Omental fat pad (tissue), 4 donors: Measurements from ENCODE around the gene MACROD2. TPM values are rescaled to one million over a fixed set of nuclear protein-coding genes. Genes with fewer than 3 reads are reported as not detected.

Experiments used
- ATAC-seq: fragments of 150-250 bp; one replicate; pipeline ENCODE4 v1.9.1; 2016; ENCODE audit warnings: mild to moderate bottlenecking, moderate library complexity; ENCODE audit not compliant: low FRiP score
- DNase-seq: peaks from one replicate; pipeline ENCODE4 v3.0.0-alpha.2; 2019; ENCODE audit warnings: low spot score
- total RNA-seq, 4 donors: library from RNA; depleted of rRNA; stranded (reverse); fragments of >200 nt; gene quantifications; one replicate each; pipeline ENCODE4 v1.1.0, GENCODE V29; 2016
- TF ChIP-seq, protein P1 (sequence below), 3 donors: fragments of 450-650 bp; IDR thresholded peaks; one replicate each; pipeline ENCODE4 v1.5.1; 2016 to 2017; ENCODE audit warnings: antibody characterized with exemption in 3 of 3, mild to moderate bottlenecking in 3 of 3, moderate library complexity in 2 of 3

MACROD2 gene
- total RNA-seq, 4 donors from 2014 or later: 6.8 to 54.1 (median 7.4) TPM

DNA sequence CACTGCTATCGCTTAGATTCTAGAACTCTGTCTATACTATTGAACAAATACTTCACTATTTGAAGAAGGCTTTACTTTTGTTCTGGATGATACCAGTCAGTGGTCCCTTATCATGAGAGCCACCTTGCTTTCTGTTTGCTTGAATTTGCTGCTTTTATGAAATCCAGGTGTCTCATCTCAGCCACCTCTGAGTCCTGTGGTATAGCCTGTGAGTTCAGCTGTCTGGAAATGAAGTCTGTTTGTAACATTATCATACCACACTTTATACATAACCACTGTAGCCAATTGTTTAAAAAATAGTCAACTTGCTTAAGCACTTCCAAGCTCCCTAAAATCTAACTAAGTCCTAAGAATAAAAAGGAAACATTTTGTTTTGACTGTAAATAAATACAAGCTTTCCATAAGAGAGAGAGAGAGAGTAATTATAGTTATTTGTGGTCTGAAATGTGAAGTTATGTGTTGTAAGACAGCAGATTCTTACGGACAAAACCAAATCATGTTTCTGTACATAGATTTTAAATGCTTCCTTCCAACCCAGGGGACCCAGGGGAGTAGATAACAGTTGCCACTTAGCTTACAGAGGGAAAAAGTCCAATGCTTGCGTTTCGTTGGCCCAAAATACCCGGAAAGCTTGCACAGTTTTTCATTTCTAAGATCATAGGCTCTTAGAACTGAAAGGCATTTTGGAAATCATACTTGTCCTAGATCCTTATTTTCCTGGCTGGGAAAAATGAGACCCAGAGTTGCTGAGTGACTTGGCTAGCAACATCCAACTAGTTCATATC, 1449.9 kb downstream of the MACROD2 start:
- TF ChIP-seq, protein P1, sequence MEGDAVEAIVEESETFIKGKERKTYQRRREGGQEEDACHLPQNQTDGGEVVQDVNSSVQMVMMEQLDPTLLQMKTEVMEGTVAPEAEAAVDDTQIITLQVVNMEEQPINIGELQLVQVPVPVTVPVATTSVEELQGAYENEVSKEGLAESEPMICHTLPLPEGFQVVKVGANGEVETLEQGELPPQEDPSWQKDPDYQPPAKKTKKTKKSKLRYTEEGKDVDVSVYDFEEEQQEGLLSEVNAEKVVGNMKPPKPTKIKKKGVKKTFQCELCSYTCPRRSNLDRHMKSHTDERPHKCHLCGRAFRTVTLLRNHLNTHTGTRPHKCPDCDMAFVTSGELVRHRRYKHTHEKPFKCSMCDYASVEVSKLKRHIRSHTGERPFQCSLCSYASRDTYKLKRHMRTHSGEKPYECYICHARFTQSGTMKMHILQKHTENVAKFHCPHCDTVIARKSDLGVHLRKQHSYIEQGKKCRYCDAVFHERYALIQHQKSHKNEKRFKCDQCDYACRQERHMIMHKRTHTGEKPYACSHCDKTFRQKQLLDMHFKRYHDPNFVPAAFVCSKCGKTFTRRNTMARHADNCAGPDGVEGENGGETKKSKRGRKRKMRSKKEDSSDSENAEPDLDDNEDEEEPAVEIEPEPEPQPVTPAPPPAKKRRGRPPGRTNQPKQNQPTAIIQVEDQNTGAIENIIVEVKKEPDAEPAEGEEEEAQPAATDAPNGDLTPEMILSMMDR (IDR thresholded peaks at IDR 0.05): no peak
- ATAC-seq: no peak

DNA sequence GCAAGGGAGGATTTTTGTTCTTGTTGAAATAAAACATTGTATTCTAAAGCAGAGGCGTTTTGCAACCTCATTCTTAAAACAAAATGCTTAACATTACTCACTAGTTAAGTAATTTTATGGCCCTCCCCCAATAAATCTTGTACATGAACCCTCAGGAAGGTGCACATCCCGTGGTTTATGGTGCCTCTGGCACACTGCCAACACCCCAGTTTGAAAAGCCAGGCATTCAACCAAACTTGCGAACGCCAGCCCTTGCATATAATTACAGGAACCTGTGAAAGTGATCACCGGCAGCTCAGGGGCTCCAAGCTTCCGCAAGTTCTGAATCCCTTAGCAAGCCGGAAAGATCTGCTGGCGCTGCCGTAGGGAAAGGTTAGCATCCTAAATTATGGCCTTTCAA, 1451.1 kb downstream of the MACROD2 start:
- peak; percentile 44 for ATAC-seq
- TF ChIP-seq, protein P1 (IDR thresholded peaks at IDR 0.05): no peak

More for the DNA sequence above, 1449.9 kb downstream of the MACROD2 start:
- no peak for DNase-seq

DNA sequence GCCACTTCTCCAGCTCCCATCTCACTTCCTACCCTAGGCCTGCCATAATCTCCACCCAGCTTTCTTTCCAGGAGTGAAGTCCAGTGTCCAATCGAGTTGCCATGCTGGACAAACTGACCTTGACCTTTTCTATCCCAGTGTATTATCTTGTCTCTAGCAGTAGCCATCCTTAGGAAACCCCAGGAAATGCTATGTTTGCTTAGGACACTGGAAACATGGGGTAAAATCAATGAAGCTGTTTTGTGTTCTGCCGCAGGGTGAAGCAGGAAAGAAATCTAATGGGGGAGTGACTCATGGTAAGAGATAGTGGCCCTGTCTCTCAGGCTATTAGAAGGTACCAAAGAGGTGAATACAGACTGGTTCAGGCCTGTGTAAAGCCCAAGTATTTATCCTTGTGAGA, 1452.2 kb downstream of the MACROD2 start:
- ATAC-seq: no peak
- TF ChIP-seq, protein P1 (IDR thresholded peaks at IDR 0.05): no peak
- no peak for DNase-seq

More for the DNA sequence above, 1451.1 kb downstream of the MACROD2 start:
- no peak for DNase-seq

DNA sequence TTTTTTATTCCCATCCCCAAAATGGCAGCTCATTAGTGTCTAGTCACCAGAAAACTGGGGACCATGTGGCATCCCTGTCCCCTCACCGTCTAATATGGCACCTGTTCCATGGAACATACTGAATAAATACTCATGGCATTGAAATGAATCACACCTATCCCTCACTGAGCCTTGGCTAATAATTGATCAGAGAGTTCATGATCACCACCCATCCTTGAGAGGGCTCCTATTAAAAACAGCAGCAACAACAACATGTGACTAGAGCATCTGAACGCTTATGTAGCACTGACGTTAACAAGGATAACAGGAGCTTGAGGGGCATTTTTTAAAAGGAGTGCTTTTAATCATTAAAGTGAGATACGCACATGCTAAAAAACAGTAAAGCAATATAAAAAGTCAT, 1453.7 kb downstream of the MACROD2 start:
- TF ChIP-seq, protein P1 (IDR thresholded peaks at IDR 0.05): no peak
- DNase-seq: no peak
- no peak for ATAC-seq

DNA sequence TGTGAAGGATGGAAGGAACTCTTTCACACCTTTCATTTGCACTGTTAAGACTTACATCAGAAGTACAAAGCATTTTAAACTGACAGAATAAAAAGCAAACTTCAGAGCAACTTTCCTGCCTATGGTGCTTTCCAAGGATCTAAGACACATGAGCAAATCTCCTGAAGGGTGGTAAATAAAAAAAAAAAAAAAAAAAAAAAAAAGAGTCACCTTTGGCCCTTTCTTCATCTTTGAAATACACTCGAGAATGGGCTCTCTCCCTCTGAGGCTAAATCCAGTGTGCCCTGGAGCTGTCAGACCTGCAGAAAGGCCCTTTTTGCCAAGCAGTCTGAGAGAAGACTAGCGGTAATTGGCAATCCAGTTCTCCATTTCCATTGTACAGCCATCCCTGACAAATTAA, 1455.9 kb downstream of the MACROD2 start:
- TF ChIP-seq, protein P1 (IDR thresholded peaks at IDR 0.05): no peak
- ATAC-seq (no peak), DNase-seq (no peak)

DNA sequence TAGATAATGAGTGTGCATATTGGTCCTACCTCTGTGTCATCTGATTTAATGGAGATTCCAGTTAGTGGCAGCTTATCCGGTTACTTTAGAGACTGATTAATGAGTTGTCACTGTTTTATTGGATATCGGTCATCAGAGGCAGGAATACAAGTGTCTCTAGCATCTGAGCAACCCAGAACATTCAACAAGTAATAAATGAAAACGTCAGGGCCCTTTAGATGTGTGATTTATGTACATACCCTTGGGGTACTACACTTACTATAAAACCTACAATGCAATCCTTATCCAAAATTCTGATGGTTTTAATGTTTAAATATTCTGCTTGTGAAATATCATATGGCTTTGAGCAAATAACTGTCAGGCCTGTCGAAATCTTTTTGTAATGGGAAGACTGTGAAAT, 1460.0 kb downstream of the MACROD2 start:
- no peak for DNase-seq
- TF ChIP-seq, protein P1 (IDR thresholded peaks at IDR 0.05): no peak
- ATAC-seq: no peak

DNA sequence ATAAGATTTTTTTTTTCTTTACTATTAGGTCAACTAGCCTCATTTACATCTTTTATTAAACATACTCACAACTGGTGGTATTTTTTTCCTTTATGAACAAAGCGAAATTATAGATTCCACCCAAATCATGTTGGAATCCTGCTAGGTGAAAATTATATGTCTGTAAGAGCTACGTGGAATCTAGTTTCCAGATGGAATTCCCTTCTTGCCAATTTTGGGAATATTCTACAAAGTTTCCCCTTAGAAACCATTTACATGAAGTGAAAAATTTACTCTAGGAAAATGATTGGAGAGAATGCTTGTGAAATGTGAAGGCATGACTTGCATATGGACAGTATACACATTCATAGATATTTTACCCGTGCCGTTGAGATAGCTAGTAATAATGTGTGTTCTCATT, 1466.6 kb downstream of the MACROD2 start:
- DNase-seq (no peak), ATAC-seq (no peak)
- TF ChIP-seq, protein P1 (IDR thresholded peaks at IDR 0.05): no peak
